Neural cell (in vitro differentiated cells): ENCODE data around the gene RASAL3.

Experiments used
- EZH2 ChIP-seq: fragments of 200-600, 300-800 bp; shearing (Covaris generic), sonication (generic); IDR thresholded peaks from 2 replicates; pipeline ENCODE4 v1.6.1; 2014; ENCODE audit warnings: antibody characterized with exemption, low read length, borderline replicate concordance, mild to moderate bottlenecking; ENCODE audit not compliant: insufficient read depth, poor library complexity, severe bottlenecking
- MXI1 ChIP-seq: fragments of 450-650 bp; conservative IDR thresholded peaks from 2 replicates; pipeline ENCODE4 v1.6.1; 2014; ENCODE audit warnings: antibody characterized with exemption, mild to moderate bottlenecking; ENCODE audit not compliant: poor library complexity, severe bottlenecking
- RAD21 ChIP-seq: fragments of 450-650 bp; conservative IDR thresholded peaks from 2 replicates; pipeline ENCODE4 v1.6.1; 2014; ENCODE audit warnings: antibody characterized with exemption, mild to moderate bottlenecking, moderate library complexity
- TAF1 ChIP-seq: IDR thresholded peaks from 2 replicates; pipeline ENCODE4 v1.6.1; 2012; ENCODE audit warnings: low read depth
- TF ChIP-seq, protein P1 (sequence below): fragments of 450-650 bp; IDR thresholded peaks from 2 replicates; pipeline ENCODE4 v1.5.1; 2014; ENCODE audit warnings: antibody characterized with exemption, mild to moderate bottlenecking, moderate library complexity; ENCODE audit not compliant: poor library complexity, severe bottlenecking

GRCh38 chr19:15427991-15428471 lies 36.3 kb downstream of the RASAL3 start:
- no peak for TF ChIP-seq RAD21
- TF ChIP-seq, protein P1, sequence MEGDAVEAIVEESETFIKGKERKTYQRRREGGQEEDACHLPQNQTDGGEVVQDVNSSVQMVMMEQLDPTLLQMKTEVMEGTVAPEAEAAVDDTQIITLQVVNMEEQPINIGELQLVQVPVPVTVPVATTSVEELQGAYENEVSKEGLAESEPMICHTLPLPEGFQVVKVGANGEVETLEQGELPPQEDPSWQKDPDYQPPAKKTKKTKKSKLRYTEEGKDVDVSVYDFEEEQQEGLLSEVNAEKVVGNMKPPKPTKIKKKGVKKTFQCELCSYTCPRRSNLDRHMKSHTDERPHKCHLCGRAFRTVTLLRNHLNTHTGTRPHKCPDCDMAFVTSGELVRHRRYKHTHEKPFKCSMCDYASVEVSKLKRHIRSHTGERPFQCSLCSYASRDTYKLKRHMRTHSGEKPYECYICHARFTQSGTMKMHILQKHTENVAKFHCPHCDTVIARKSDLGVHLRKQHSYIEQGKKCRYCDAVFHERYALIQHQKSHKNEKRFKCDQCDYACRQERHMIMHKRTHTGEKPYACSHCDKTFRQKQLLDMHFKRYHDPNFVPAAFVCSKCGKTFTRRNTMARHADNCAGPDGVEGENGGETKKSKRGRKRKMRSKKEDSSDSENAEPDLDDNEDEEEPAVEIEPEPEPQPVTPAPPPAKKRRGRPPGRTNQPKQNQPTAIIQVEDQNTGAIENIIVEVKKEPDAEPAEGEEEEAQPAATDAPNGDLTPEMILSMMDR: no peak
- no peak for TF ChIP-seq EZH2
- no peak for TF ChIP-seq MXI1
- no peak for TF ChIP-seq TAF1
